Measurements from ENCODE around the gene KIAA0408. TPM values are rescaled to one million over a fixed set of nuclear protein-coding genes. Genes with fewer than 3 reads are reported as not detected.

KIAA0408 gene
- total and polyA plus RNA-seq, 9 of the 15 experiments (the other 6 are each of a cell fraction or from before 2014, with no cell fraction given) = 0.11 TPM; not detected in 8

- TF ChIP-seq ZBTB49 (CRISPR knock-in tag; IDR thresholded peaks at IDR 0.05; ENCODE audit: borderline replicate concordance) = no peak
- TF ChIP-seq XRCC4 (IDR thresholded peaks at IDR 0.05; ENCODE audit: extremely low read depth, insufficient read depth, insufficient read length) = no peak
- no peak for TF ChIP-seq TAF1 (IDR thresholded peaks at IDR 0.05; ENCODE audit: control insufficient read depth, extremely low read depth, insufficient read depth, low read length, severe bottlenecking)
- TF ChIP-seq, protein P1, sequence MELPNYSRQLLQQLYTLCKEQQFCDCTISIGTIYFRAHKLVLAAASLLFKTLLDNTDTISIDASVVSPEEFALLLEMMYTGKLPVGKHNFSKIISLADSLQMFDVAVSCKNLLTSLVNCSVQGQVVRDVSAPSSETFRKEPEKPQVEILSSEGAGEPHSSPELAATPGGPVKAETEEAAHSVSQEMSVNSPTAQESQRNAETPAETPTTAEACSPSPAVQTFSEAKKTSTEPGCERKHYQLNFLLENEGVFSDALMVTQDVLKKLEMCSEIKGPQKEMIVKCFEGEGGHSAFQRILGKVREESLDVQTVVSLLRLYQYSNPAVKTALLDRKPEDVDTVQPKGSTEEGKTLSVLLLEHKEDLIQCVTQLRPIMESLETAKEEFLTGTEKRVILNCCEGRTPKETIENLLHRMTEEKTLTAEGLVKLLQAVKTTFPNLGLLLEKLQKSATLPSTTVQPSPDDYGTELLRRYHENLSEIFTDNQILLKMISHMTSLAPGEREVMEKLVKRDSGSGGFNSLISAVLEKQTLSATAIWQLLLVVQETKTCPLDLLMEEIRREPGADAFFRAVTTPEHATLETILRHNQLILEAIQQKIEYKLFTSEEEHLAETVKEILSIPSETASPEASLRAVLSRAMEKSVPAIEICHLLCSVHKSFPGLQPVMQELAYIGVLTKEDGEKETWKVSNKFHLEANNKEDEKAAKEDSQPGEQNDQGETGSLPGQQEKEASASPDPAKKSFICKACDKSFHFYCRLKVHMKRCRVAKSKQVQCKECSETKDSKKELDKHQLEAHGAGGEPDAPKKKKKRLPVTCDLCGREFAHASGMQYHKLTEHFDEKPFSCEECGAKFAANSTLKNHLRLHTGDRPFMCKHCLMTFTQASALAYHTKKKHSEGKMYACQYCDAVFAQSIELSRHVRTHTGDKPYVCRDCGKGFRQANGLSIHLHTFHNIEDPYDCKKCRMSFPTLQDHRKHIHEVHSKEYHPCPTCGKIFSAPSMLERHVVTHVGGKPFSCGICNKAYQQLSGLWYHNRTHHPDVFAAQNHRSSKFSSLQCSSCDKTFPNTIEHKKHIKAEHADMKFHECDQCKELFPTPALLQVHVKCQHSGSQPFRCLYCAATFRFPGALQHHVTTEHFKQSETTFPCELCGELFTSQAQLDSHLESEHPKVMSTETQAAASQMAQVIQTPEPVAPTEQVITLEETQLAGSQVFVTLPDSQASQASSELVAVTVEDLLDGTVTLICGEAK (IDR thresholded peaks at IDR 0.05) = no peak
- TF ChIP-seq, protein P1 (CRISPR knock-in tag; IDR thresholded peaks at IDR 0.05) = no peak
- no peak for TF ChIP-seq ZNF766 (CRISPR knock-in tag; conservative IDR thresholded peaks at IDR 0.05)
- TF ChIP-seq CEBPB (tag; IDR thresholded peaks at IDR 0.05) = peak; percentile 74
Measured at GRCh38 chr6:127457456-127458064, 1.6 kb downstream of the KIAA0408 start (continued).
